Measurements from ENCODE around the gene CCNL1.

- no peak for TF ChIP-seq POLR2A (IDR thresholded peaks at IDR 0.05; ENCODE audit: low read depth, low read length)
- TF ChIP-seq TAF1 (IDR thresholded peaks at IDR 0.05; ENCODE audit: borderline replicate concordance, low read depth, low read length): no peak
These were observed 40.5 kb downstream of the CCNL1 start for GRCh38 chr3:157119369-157119951.
